Activated CD8-positive, alpha-beta T cell treated with anti-CD3 and anti-CD28 coated beads for 36 hours (primary cell): Measurements from ENCODE around the gene TRAF3IP1. TPM values are rescaled to one million over a fixed set of nuclear protein-coding genes. Genes with fewer than 3 reads are reported as not detected.

Experiments
- ATAC-seq: fragments of 200-7000 bp; cut with Tn5 transposase; one replicate; pipeline ENCODE4 v1.10.0; 2021; ENCODE audit warnings: mild to moderate bottlenecking, moderate library complexity
- CTCF ChIA-PET: fragments of 350-600 bp; sonication (Branson Sonifier 250); formaldehyde crosslinking; loops from one replicate; lab custom pipeline; 2021; ENCODE audit warnings: antibody characterized with exemption; lab: Charles Lee
- POLR2A ChIA-PET: fragments of 350-600 bp; sonication (Branson Sonifier 250); formaldehyde crosslinking; loops from one replicate; lab custom pipeline; 2021; ENCODE audit warnings: antibody characterized with exemption; lab: Charles Lee
- DNase-seq: peaks from one replicate; pipeline ENCODE4 v3.0.0-alpha.2; 2020
- H3K27ac Mint-ChIP-seq: one replicate; pipeline ENCODE4 v1.8.0; 2021; ENCODE audit warnings: mild to moderate bottlenecking, mixed read lengths
- H3K27me3 Mint-ChIP-seq: one replicate; pipeline ENCODE4 v1.8.0; 2021; ENCODE audit warnings: mixed read lengths
- H3K36me3 Mint-ChIP-seq: one replicate; pipeline ENCODE4 v1.8.0; 2021; ENCODE audit warnings: low read depth, mixed read lengths
- H3K4me1 Mint-ChIP-seq: one replicate; pipeline ENCODE4 v1.8.0; 2021; ENCODE audit warnings: low read depth, mixed read lengths
- H3K4me3 Mint-ChIP-seq: one replicate; pipeline ENCODE4 v1.8.0; 2021; ENCODE audit warnings: mild to moderate bottlenecking, moderate library complexity, mixed read lengths
- H3K9me3 Mint-ChIP-seq: one replicate; pipeline ENCODE4 v1.8.0; 2021; ENCODE audit warnings: mixed read lengths
- CTCF ChIP-seq: fragments of 200-600 bp; IDR thresholded peaks from one replicate; pipeline ENCODE4 v1.8.0; 2022; ENCODE audit warnings: antibody characterized with exemption, mild to moderate bottlenecking
- intact Hi-C: fragments of 100-400 bp; cut with micrococcal nuclease; formaldehyde crosslinking; loops from one replicate; pipeline ENCODE4 v1.10.0; 2022
- total RNA-seq, 2 experiments: library from RNA; stranded (reverse); gene quantifications; one replicate each; pipeline ENCODE4 v1.2.3, GENCODE V29; 2021

The TRAF3IP1 gene
- total RNA-seq, 2 experiments from 2014 or later = 7.1 to 7.9 TPM

GRCh38 chr2:238325694-238326093 is 5.4 kb downstream of the TRAF3IP1 start:
- intact Hi-C loops = no loop called here
- Mint-ChIP-seq H3K9me3 (no peaks in the 10 kb centered on the region), H3K27ac (no peak overlapping the region), H3K4me3 (no peak overlapping the region), H3K36me3 (peaks cover 23% of the 10 kb centered on the region), H3K27me3 (no peaks in the 10 kb centered on the region), H3K4me1 (peaks cover 9% of the 10 kb centered on the region)
- POLR2A ChIA-PET = no interaction called here
- DNase-seq = no peak
- ATAC-seq = no peak
- no peak for TF ChIP-seq CTCF
- CTCF ChIA-PET = no interaction called here

GRCh38 chr2:238326801-238327365 is 6.6 kb downstream of the TRAF3IP1 start:
- ChIA-PET CTCF (no interaction called here), POLR2A (no interaction called here)
- intact Hi-C loops = no loop called here
- ATAC-seq = no peak
- Mint-ChIP-seq H3K27ac (no peak overlapping the region), H3K36me3 (peaks cover 23% of the 10 kb centered on the region), H3K4me3 (no peak overlapping the region), H3K9me3 (no peaks in the 10 kb centered on the region), H3K27me3 (no peaks in the 10 kb centered on the region), H3K4me1 (peaks cover under 1% of the 10 kb centered on the region)
- TF ChIP-seq CTCF = no peak
- DNase-seq = no peak

GRCh38 chr2:238327751-238328150 is 7.4 kb downstream of the TRAF3IP1 start:
- no peaks in the 10 kb centered on the region for H3K4me1 Mint-ChIP-seq
- no peak for ATAC-seq
- no peak for TF ChIP-seq CTCF
- intact Hi-C loops = no loop called here
- H3K27me3 Mint-ChIP-seq = no peaks in the 10 kb centered on the region
- no peaks in the 10 kb centered on the region for H3K9me3 Mint-ChIP-seq
- no peak overlapping the region for H3K27ac Mint-ChIP-seq
- DNase-seq = no peak
- ChIA-PET POLR2A (interaction anchor here (0.6 kb wide), 1 partner anchor 1697 kb away, joined by 6 read pairs; the partner anchor contains the start of gene NDUFA10), CTCF (interaction anchor here (0.7 to 1.4 kb wide), 3 partner anchors 26 to 65 kb away, joined by 3 to 4 read pairs (median 3); no protein-coding TSS in a partner anchor)
- peaks cover 23% of the 10 kb centered on the region for H3K36me3 Mint-ChIP-seq
- H3K4me3 Mint-ChIP-seq = no peak overlapping the region

GRCh38 chr2:238330391-238330790 is 10.1 kb downstream of the TRAF3IP1 start:
- ChIA-PET CTCF (interaction anchor here (0.9 to 1.6 kb wide), 2 partner anchors 9 to 11 kb away, joined by 3 to 4 read pairs; no protein-coding TSS in a partner anchor), POLR2A (no interaction called here)
- Mint-ChIP-seq H3K36me3 (peaks cover 25% of the 10 kb centered on the region), H3K4me1 (no peaks in the 10 kb centered on the region), H3K27ac (no peak overlapping the region), H3K9me3 (no peaks in the 10 kb centered on the region), H3K4me3 (no peak overlapping the region), H3K27me3 (no peaks in the 10 kb centered on the region)
- DNase-seq = no peak
- intact Hi-C loops = no loop called here
- no peak for ATAC-seq
- TF ChIP-seq CTCF = no peak

GRCh38 chr2:238331916-238332315 is 11.6 kb downstream of the TRAF3IP1 start:
- Mint-ChIP-seq H3K27ac (no peak overlapping the region), H3K4me1 (no peaks in the 10 kb centered on the region), H3K36me3 (peaks cover 20% of the 10 kb centered on the region), H3K9me3 (no peaks in the 10 kb centered on the region), H3K4me3 (no peak overlapping the region), H3K27me3 (no peaks in the 10 kb centered on the region)
- ATAC-seq (no peak), DNase-seq (no peak)
- ChIA-PET CTCF (interaction anchor here (0.7 kb wide), 1 partner anchor 398 kb away, joined by 4 read pairs; no protein-coding TSS in a partner anchor), POLR2A (no interaction called here)
- TF ChIP-seq CTCF = no peak
- intact Hi-C loops = no loop called here
